Gastroesophageal sphincter (tissue), 3 donors: ENCODE measurements around the gene SOX2.

ENCODE experiments used
- POLR2A ChIP-seq, 2 donors: fragments of 450-650 bp; IDR thresholded peaks; one replicate each; pipeline ENCODE4 v1.6.1; 2017; ENCODE audit warnings: antibody characterized with exemption in 2 of 2, mild to moderate bottlenecking in 2 of 2, moderate library complexity in 1 of 2
- TF ChIP-seq, protein P1 (sequence below), 4 experiments: fragments of 200-600 bp in 2 of 4; fragments of 450-650 bp in 2 of 4; sonication (generic) in 1 of 4; IDR thresholded peaks; one replicate each; pipeline ENCODE4 v1.5.1; 2017 to 2019; ENCODE audit warnings: antibody characterized with exemption in 4 of 4, mild to moderate bottlenecking in 2 of 4, moderate library complexity in 2 of 4

DNA sequence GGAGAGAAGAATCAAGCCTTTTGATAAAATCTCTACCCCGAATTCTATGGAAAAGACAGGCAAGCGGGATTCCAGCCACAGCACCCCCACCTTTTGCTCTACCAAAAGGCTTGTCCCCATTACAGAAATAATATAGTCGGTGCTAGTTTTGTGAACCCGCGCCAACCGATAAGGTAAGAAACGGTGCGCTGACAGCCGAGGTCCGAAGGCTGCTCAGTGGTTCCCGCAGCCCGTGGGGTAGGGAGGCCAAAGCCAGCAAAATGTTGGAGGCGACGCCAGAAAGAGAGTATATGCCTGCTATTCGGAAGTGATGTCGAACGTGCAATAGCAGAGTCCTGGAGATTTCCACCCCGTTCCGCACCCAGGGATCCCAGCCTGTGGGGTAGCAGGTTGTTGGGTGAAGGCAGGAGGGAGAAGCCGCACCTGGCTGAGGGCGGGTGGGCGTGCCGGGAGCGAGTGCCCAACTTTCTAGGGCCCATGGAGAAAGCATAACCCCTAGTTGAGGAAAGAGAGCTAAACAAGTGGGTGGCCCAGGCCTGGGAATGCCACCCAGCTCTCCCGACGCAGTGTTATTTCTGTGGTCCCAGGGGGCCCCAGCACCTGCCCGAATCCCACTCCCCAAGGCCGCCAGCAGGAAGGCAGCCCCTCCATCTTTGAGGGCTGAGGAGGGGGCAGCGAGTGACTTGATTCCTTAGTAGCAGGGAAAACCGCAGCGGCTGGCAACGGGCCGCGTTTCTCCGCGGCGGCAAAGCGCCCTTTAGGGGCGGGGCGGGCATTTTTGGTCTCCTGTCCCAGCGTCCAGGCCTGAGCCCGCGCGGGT is 7.9 kb upstream of the SOX2 start:
- TF ChIP-seq, protein P1, sequence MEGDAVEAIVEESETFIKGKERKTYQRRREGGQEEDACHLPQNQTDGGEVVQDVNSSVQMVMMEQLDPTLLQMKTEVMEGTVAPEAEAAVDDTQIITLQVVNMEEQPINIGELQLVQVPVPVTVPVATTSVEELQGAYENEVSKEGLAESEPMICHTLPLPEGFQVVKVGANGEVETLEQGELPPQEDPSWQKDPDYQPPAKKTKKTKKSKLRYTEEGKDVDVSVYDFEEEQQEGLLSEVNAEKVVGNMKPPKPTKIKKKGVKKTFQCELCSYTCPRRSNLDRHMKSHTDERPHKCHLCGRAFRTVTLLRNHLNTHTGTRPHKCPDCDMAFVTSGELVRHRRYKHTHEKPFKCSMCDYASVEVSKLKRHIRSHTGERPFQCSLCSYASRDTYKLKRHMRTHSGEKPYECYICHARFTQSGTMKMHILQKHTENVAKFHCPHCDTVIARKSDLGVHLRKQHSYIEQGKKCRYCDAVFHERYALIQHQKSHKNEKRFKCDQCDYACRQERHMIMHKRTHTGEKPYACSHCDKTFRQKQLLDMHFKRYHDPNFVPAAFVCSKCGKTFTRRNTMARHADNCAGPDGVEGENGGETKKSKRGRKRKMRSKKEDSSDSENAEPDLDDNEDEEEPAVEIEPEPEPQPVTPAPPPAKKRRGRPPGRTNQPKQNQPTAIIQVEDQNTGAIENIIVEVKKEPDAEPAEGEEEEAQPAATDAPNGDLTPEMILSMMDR (IDR thresholded peaks at IDR 0.05): no peak
- no peak for TF ChIP-seq POLR2A (IDR thresholded peaks at IDR 0.05)
